ENCODE data around the gene FAM234B. TPM values are rescaled to one million over a fixed set of nuclear protein-coding genes. Genes with fewer than 3 reads are reported as not detected.

FAM234B gene
- total and polyA plus RNA-seq, 7 donors: 0.89 to 4.0 (median 2.1) TPM

- DNase-seq (no peak), ATAC-seq (no peak)
- Histone ChIP-seq H3K4me1 (no peaks in the 10 kb centered on the region), H3K27me3 (ENCODE audit: insufficient read depth in 3 of 3, low read length in 2 of 3) (no peaks in the 10 kb centered on the region), H3K36me3 (ENCODE audit: insufficient read depth in 1 of 2, low read depth in 1 of 2) (no peaks in the 10 kb centered on the region), H3K4me3 (no peak overlapping the region), H3K9me3 (no peaks in the 10 kb centered on the region), H3K27ac (no peak overlapping the region)
- intact Hi-C loops (cut with DNase I): no loop called here
- TF ChIP-seq CTCF (IDR thresholded peaks at IDR 0.05): no peak
- 74 to 80% (median 77%) methylated on average over 5 of the region's 5 CpGs for WGBS, 3 donors
Measured at GRCh38 chr12:13008741-13009380, 35.3 kb upstream of the FAM234B start.

- no peak overlapping the region for H3K4me3 ChIP-seq
- no peak for TF ChIP-seq CTCF (IDR thresholded peaks at IDR 0.05)
- H3K9me3 ChIP-seq: no peaks in the 10 kb centered on the region
- H3K27ac ChIP-seq: no peak overlapping the region
- WGBS, 3 donors: 92 to 95% (median 93%) methylated on average over 6 of the region's 6 CpGs
- ATAC-seq (no peak), DNase-seq (no peak)
- H3K4me1 ChIP-seq: no peaks in the 10 kb centered on the region
- intact Hi-C loops (cut with DNase I): no loop called here
- H3K36me3 ChIP-seq (ENCODE audit: insufficient read depth in 1 of 2, low read depth in 1 of 2): no peaks in the 10 kb centered on the region
- no peaks in the 10 kb centered on the region for H3K27me3 ChIP-seq (ENCODE audit: insufficient read depth in 3 of 3, low read length in 2 of 3)
Measured at GRCh38 chr12:13011098-13011497, 33.1 kb upstream of the FAM234B start.

GRCh38 chr12:13022851-13023271 is 21.3 kb upstream of the FAM234B start:
- Histone ChIP-seq H3K36me3 (ENCODE audit: insufficient read depth in 1 of 2, low read depth in 1 of 2) (no peaks in the 10 kb centered on the region), H3K4me1 (no peaks in the 10 kb centered on the region), H3K27me3 (ENCODE audit: insufficient read depth in 3 of 3, low read length in 2 of 3) (no peaks in the 10 kb centered on the region), H3K4me3 (no peak overlapping the region), H3K9me3 (no peaks in the 10 kb centered on the region), H3K27ac (no peak overlapping the region)
- DNase-seq (no peak), ATAC-seq (no peak)
- no peak for TF ChIP-seq CTCF (IDR thresholded peaks at IDR 0.05)
- intact Hi-C loops (cut with DNase I): loop anchor here in 1 of 2 donors (10.0 kb wide), 1 partner anchor 192 kb away; no protein-coding TSS in a partner anchor
- WGBS, 3 donors: 77 to 79% (median 78%) methylated on average over 6 of the region's 6 CpGs

GRCh38 chr12:13023811-13024530 is 20.2 kb upstream of the FAM234B start:
- no peak for DNase-seq
- ATAC-seq: peak in 2 of 4 donors; percentile 61 to 66
- intact Hi-C loops (cut with DNase I): loop anchor here in 1 of 2 donors (10.0 kb wide), 1 partner anchor 191 kb away; no protein-coding TSS in a partner anchor
- no peaks in the 10 kb centered on the region for H3K9me3 ChIP-seq
- H3K27me3 ChIP-seq (ENCODE audit: insufficient read depth in 3 of 3, low read length in 2 of 3): no peaks in the 10 kb centered on the region
- H3K27ac ChIP-seq: no peak overlapping the region
- no peaks in the 10 kb centered on the region for H3K4me1 ChIP-seq
- WGBS, 3 donors: 52 to 77% (median 75%) methylated on average over 6 of the region's 6 CpGs
- no peaks in the 10 kb centered on the region for H3K36me3 ChIP-seq (ENCODE audit: insufficient read depth in 1 of 2, low read depth in 1 of 2)
- H3K4me3 ChIP-seq: no peak overlapping the region
- no peak for TF ChIP-seq CTCF (IDR thresholded peaks at IDR 0.05)
